ENCODE measurements around the gene SLAMF9.

- no peak for TF ChIP-seq CTCF (conservative IDR thresholded peaks at IDR 0.05; ENCODE audit: low read length)
- no peak for TF ChIP-seq EZH2phosphoT487 (IDR thresholded peaks at IDR 0.05; ENCODE audit: borderline replicate concordance, low read depth, low read length)
These were observed 18.6 kb upstream of the SLAMF9 start for GRCh38 chr1:159972443-159973205.

Measured in OCI-LY7 (cell line).